GM12878 (cell line): ENCODE results near the gene FLAD1. TPM values are rescaled to one million over a fixed set of nuclear protein-coding genes. Genes with fewer than 3 reads are reported as not detected.
A peak's percentile ranks its signal among the peaks of the same experiment; 100 is the strongest.

Source experiments
- BACH1 ChIP-seq: fragments of 450-650 bp; IDR thresholded peaks from 2 replicates; pipeline ENCODE4 v1.6.1; 2017; ENCODE audit warnings: mild to moderate bottlenecking, borderline replicate concordance
- CHD4 ChIP-seq: fragments of 200-600 bp; sonication (generic); IDR thresholded peaks from 2 replicates; pipeline ENCODE4 v1.6.1; 2016; ENCODE audit warnings: mild to moderate bottlenecking
- DPF2 ChIP-seq: fragments of 450-650 bp; IDR thresholded peaks from 2 replicates; pipeline ENCODE4 v1.6.1; 2017; ENCODE audit warnings: mild to moderate bottlenecking
- IKZF2 ChIP-seq, 2 experiments: fragments of 450-650 bp; IDR thresholded peaks; 2 replicates each; pipeline ENCODE4 v1.6.1; 2017; ENCODE audit warnings: mild to moderate bottlenecking in 2 of 2, moderate library complexity in 2 of 2
- KAT2A ChIP-seq: conservative IDR thresholded peaks from 2 replicates; pipeline ENCODE4 v1.6.1; 2011; ENCODE audit warnings: low read depth, low read length; ENCODE audit not compliant: control insufficient read depth
- NBN ChIP-seq: fragments of 450-650 bp; IDR thresholded peaks from 2 replicates; pipeline ENCODE4 v1.6.1; 2016
- NFXL1 ChIP-seq: fragments of 450-650 bp; IDR thresholded peaks from 2 replicates; pipeline ENCODE4 v1.6.1; 2017; ENCODE audit warnings: antibody characterized with exemption, mild to moderate bottlenecking, borderline replicate concordance
- POLR2AphosphoS5 ChIP-seq: IDR thresholded peaks from 2 replicates; pipeline ENCODE4 v1.6.1; 2011; ENCODE audit warnings: mild to moderate bottlenecking, low read length, inconsistent platforms
- YY1 ChIP-seq: IDR thresholded peaks from 2 replicates; pipeline ENCODE4 v1.6.1; 2011; ENCODE audit warnings: low read depth, mild to moderate bottlenecking, low read length
- ZBED1 ChIP-seq: IDR thresholded peaks from 2 replicates; pipeline ENCODE4 v1.6.1; 2016; ENCODE audit warnings: borderline replicate concordance
- ZZZ3 ChIP-seq: IDR thresholded peaks from 2 replicates; pipeline ENCODE4 v1.6.1; 2011; ENCODE audit warnings: low read depth; ENCODE audit not compliant: control insufficient read depth, insufficient read length
- polyA plus RNA-seq, 11 experiments: library from polyadenylated mRNA; depleted of rRNA in 4 of 11; unstranded in 6 of 11; stranded (reverse) in 5 of 11; fragments of >200 nt; fragmentation: Nextera tagmentation in 4 of 11; fragmentation: Illumina TruSeq in 1 of 11; extraction: Ambion mirVana in 4 of 11; extraction: Trizol in 1 of 11; gene quantifications; 1 replicate in 1 of 11; 2 replicates in 10 of 11; pipeline versions ENCODE4 v1.2.1 to v1.2.3, GENCODE V29; 2011 to 2016; ENCODE audit warnings: inconsistent platforms in 2 of 11, missing spikeins in 2 of 11, low read depth in 1 of 11
- total RNA-seq, 4 experiments: library from RNA; depleted of rRNA in 3 of 4; stranded (reverse); fragments of >200 nt in 3 of 4; fragmentation: Illumina TruSeq in 1 of 4; extraction: Trizol in 1 of 4; gene quantifications; 2 replicates each; pipeline versions ENCODE4 v1.2.1 to v1.2.3, GENCODE V29; 2013 to 2021
- TF ChIP-seq, protein P1 (sequence below): fragments of 450-650 bp; IDR thresholded peaks from 2 replicates; pipeline ENCODE4 v1.6.1; 2017; ENCODE audit warnings: mild to moderate bottlenecking, low read depth, inconsistent platforms; ENCODE audit not compliant: poor library complexity, severe bottlenecking
- TF ChIP-seq, protein P2 (sequence below): fragments of 450-650 bp; formaldehyde crosslinking; IDR thresholded peaks from 2 replicates; pipeline ENCODE4 v1.4.0; 2020; ENCODE audit warnings: mild to moderate bottlenecking, moderate library complexity
- TF ChIP-seq, protein P3 (sequence below): IDR thresholded peaks from 2 replicates; pipeline ENCODE4 v1.6.1; 2011; ENCODE audit warnings: borderline replicate concordance, low read depth, mild to moderate bottlenecking, moderate library complexity, mixed read lengths, low read length; ENCODE audit not compliant: insufficient read depth; ENCODE audit errors: extremely low read length
- TF ChIP-seq, protein P4 (sequence below): IDR thresholded peaks from 2 replicates; pipeline ENCODE4 v1.6.1; 2012; ENCODE audit warnings: mild to moderate bottlenecking, low read depth, low read length

The FLAD1 gene
- total and polyA plus RNA-seq, 10 of the 15 experiments (the other 5 are each of a cell fraction or from before 2014, with no cell fraction given): 22.9 to 93.4 (median 56.6) TPM

DNA sequence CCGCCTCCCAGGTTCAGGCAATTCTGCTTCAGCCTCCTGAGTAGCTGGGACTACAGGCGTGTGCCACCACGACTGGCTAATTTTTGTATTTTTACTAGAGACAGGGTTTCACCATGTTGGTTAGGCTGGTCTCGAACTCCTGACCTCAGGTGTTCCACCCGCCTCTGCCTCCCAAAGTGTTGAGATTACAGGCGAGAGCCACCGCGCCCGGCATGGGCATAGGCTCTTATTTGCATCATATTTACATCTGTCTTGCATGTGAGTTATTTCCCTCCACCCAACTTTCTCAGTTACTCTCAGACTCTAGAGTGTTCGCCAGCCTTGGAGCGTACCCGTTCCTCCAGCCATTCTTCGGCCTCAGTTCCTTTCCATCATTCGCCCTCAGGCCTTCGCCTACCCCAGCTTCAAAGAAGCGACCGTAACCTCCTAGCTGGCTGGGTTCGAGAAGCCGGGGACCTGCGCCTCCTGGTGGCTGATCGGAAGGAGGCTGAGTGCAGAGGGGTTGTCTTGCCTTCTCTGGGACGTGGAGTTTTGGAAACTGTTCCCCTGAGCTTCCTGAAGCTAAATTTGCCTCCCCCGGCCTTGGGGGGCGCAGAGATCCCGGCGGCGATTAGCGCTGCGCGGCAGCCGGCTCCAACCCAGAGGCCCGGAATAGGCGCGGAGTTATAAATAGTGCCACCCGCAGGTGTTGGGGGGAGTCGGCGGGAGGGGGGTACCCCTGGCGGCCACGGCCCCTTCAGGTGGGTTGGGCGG lies 15.8 kb downstream of the FLAD1 start (continued):
- TF ChIP-seq, protein P1, sequence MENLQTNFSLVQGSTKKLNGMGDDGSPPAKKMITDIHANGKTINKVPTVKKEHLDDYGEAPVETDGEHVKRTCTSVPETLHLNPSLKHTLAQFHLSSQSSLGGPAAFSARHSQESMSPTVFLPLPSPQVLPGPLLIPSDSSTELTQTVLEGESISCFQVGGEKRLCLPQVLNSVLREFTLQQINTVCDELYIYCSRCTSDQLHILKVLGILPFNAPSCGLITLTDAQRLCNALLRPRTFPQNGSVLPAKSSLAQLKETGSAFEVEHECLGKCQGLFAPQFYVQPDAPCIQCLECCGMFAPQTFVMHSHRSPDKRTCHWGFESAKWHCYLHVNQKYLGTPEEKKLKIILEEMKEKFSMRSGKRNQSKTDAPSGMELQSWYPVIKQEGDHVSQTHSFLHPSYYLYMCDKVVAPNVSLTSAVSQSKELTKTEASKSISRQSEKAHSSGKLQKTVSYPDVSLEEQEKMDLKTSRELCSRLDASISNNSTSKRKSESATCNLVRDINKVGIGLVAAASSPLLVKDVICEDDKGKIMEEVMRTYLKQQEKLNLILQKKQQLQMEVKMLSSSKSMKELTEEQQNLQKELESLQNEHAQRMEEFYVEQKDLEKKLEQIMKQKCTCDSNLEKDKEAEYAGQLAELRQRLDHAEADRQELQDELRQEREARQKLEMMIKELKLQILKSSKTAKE: peak; percentile 23
- TF ChIP-seq, protein P2, sequence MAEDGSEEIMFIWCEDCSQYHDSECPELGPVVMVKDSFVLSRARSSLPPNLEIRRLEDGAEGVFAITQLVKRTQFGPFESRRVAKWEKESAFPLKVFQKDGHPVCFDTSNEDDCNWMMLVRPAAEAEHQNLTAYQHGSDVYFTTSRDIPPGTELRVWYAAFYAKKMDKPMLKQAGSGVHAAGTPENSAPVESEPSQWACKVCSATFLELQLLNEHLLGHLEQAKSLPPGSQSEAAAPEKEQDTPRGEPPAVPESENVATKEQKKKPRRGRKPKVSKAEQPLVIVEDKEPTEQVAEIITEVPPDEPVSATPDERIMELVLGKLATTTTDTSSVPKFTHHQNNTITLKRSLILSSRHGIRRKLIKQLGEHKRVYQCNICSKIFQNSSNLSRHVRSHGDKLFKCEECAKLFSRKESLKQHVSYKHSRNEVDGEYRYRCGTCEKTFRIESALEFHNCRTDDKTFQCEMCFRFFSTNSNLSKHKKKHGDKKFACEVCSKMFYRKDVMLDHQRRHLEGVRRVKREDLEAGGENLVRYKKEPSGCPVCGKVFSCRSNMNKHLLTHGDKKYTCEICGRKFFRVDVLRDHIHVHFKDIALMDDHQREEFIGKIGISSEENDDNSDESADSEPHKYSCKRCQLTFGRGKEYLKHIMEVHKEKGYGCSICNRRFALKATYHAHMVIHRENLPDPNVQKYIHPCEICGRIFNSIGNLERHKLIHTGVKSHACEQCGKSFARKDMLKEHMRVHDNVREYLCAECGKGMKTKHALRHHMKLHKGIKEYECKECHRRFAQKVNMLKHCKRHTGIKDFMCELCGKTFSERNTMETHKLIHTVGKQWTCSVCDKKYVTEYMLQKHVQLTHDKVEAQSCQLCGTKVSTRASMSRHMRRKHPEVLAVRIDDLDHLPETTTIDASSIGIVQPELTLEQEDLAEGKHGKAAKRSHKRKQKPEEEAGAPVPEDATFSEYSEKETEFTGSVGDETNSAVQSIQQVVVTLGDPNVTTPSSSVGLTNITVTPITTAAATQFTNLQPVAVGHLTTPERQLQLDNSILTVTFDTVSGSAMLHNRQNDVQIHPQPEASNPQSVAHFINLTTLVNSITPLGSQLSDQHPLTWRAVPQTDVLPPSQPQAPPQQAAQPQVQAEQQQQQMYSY (CRISPR knock-in tag): no peak
- 0 out of 2 replicates have a peak, but pooled peaks have one; percentile 8 for TF ChIP-seq DPF2
- 0 out of 2 replicates have a peak, but pooled peaks have one; percentile 45 for TF ChIP-seq POLR2AphosphoS5
- TF ChIP-seq, protein P3, sequence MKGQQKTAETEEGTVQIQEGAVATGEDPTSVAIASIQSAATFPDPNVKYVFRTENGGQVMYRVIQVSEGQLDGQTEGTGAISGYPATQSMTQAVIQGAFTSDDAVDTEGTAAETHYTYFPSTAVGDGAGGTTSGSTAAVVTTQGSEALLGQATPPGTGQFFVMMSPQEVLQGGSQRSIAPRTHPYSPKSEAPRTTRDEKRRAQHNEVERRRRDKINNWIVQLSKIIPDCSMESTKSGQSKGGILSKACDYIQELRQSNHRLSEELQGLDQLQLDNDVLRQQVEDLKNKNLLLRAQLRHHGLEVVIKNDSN: no peak
- TF ChIP-seq NBN: peak; percentile 86
- peak; percentile 75 for TF ChIP-seq YY1
- peak; percentile 29 to 76; a peak in 2 of 4 replicates for TF ChIP-seq IKZF2 (IDR thresholded peaks at IDR 0.05)
- TF ChIP-seq ZZZ3: no peak
- TF ChIP-seq ZBED1: peak; percentile 64; the same call in 1 of the 2 replicates
- TF ChIP-seq CHD4: no peak
- TF ChIP-seq BACH1: peak; percentile 29; the same call in 1 of the 2 replicates
- TF ChIP-seq, protein P4, sequence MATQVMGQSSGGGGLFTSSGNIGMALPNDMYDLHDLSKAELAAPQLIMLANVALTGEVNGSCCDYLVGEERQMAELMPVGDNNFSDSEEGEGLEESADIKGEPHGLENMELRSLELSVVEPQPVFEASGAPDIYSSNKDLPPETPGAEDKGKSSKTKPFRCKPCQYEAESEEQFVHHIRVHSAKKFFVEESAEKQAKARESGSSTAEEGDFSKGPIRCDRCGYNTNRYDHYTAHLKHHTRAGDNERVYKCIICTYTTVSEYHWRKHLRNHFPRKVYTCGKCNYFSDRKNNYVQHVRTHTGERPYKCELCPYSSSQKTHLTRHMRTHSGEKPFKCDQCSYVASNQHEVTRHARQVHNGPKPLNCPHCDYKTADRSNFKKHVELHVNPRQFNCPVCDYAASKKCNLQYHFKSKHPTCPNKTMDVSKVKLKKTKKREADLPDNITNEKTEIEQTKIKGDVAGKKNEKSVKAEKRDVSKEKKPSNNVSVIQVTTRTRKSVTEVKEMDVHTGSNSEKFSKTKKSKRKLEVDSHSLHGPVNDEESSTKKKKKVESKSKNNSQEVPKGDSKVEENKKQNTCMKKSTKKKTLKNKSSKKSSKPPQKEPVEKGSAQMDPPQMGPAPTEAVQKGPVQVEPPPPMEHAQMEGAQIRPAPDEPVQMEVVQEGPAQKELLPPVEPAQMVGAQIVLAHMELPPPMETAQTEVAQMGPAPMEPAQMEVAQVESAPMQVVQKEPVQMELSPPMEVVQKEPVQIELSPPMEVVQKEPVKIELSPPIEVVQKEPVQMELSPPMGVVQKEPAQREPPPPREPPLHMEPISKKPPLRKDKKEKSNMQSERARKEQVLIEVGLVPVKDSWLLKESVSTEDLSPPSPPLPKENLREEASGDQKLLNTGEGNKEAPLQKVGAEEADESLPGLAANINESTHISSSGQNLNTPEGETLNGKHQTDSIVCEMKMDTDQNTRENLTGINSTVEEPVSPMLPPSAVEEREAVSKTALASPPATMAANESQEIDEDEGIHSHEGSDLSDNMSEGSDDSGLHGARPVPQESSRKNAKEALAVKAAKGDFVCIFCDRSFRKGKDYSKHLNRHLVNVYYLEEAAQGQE: no peak
- no peak for TF ChIP-seq NFXL1
- TF ChIP-seq KAT2A: no peak
